K562 (cell line): ENCODE measurements around the gene ZMIZ1. TPM values are rescaled to one million over a fixed set of nuclear protein-coding genes. Genes with fewer than 3 reads are reported as not detected.

Source experiments
- CREBBP ChIP-seq: IDR thresholded peaks from one replicate; pipeline ENCODE4 v1.6.1; 2012; ENCODE audit warnings: low read depth, mild to moderate bottlenecking, control low read depth, inconsistent platforms, low read length
- ETS1 ChIP-seq: conservative IDR thresholded peaks from 2 replicates; pipeline ENCODE4 v1.6.1; 2011; ENCODE audit warnings: low read depth, mild to moderate bottlenecking, low read length; ENCODE audit not compliant: control insufficient read depth
- GABPA ChIP-seq: fragments of 200-800 bp; sonication (Bioruptor generic); conservative IDR thresholded peaks from 2 replicates; pipeline ENCODE4 v1.6.1; 2016; ENCODE audit warnings: low read depth, missing genetic modification characterization, missing compliant biosample characterization
- IFI16 ChIP-seq: fragments of 250-450 bp; sonication (Bioruptor Pico); IDR thresholded peaks from 2 replicates; pipeline ENCODE4 v2.1.2; 2022; ENCODE audit warnings: mild to moderate bottlenecking, inconsistent platforms
- NUFIP1 ChIP-seq: fragments of 450-650 bp; IDR thresholded peaks from 2 replicates; pipeline ENCODE4 v1.6.1; 2018; ENCODE audit not compliant: partially characterized antibody
- PHF8 ChIP-seq: fragments of 200-600 bp; sonication (generic); IDR thresholded peaks from 2 replicates; pipeline ENCODE4 v1.6.1; 2012; ENCODE audit warnings: mixed run types, mild to moderate bottlenecking, inconsistent platforms, low read length, moderate library complexity, borderline replicate concordance
- PRPF4 ChIP-seq: fragments of 200-400 bp; formaldehyde crosslinking; IDR thresholded peaks from one replicate; pipeline ENCODE4 v1.6.1; 2017; ENCODE audit warnings: low read length, low read depth, mild to moderate bottlenecking; ENCODE audit not compliant: insufficient read depth, poor library complexity, severe bottlenecking
- TGIF2 ChIP-seq: sonication (generic); formaldehyde crosslinking; IDR thresholded peaks from 2 replicates; pipeline ENCODE4 v1.8.1; 2022; ENCODE audit warnings: mild to moderate bottlenecking, missing genetic modification reagents, moderate library complexity
- ZFX ChIP-seq: sonication (generic); formaldehyde crosslinking; IDR thresholded peaks from 2 replicates; pipeline ENCODE4 v1.8.0; 2022; ENCODE audit warnings: mild to moderate bottlenecking, missing genetic modification reagents, moderate library complexity
- ZNF79 ChIP-seq: fragments of 250-450 bp; sonication (Bioruptor Pico); IDR thresholded peaks from 2 replicates; pipeline ENCODE4 v1.4.0; 2020; ENCODE audit warnings: low read depth, mild to moderate bottlenecking, moderate library complexity
- ZSCAN32 ChIP-seq: fragments of 450-650 bp; formaldehyde crosslinking; IDR thresholded peaks from 2 replicates; pipeline ENCODE4 v1.4.0; 2020; ENCODE audit warnings: mild to moderate bottlenecking, moderate library complexity
- polyA plus RNA-seq, 8 experiments: library from polyadenylated mRNA; depleted of rRNA in 4 of 8; stranded (reverse) in 5 of 8; unstranded in 3 of 8; fragments of >200 nt; fragmentation: Nextera tagmentation in 2 of 8; fragmentation: Illumina TruSeq in 1 of 8; extraction: Ambion mirVana in 2 of 8; extraction: Trizol in 1 of 8; gene quantifications; 2 replicates each; pipeline versions ENCODE4 v1.2.1 to v1.2.3, GENCODE V29; 2011 to 2014; ENCODE audit warnings: inconsistent platforms in 1 of 8, missing spikeins in 1 of 8
- total RNA-seq, 7 experiments: library from RNA; depleted of rRNA in 6 of 7; stranded (reverse); fragments of >200 nt in 6 of 7; fragmentation: Illumina TruSeq in 2 of 7; extraction: Trizol in 2 of 7; gene quantifications; 2 replicates each; pipeline versions ENCODE4 v1.2.1 to v1.2.3, GENCODE V29; 2011 to 2021; ENCODE audit warnings: low replicate concordance in 1 of 7
- TF ChIP-seq, protein P1 (sequence below), 2 experiments: fragments of 250-450 bp in 1 of 2; fragments of 450-650 bp in 1 of 2; sonication (Bioruptor Pico) in 1 of 2; IDR thresholded peaks; 2 replicates each; pipeline versions ENCODE4 v1.6.1 to v1.8.0; 2016 to 2021; ENCODE audit warnings: mild to moderate bottlenecking in 2 of 2, moderate library complexity in 2 of 2, missing compliant biosample characterization in 1 of 2, missing genetic modification characterization in 1 of 2
- TF ChIP-seq, protein P2 (sequence below): sonication (generic); formaldehyde crosslinking; IDR thresholded peaks from 2 replicates; pipeline ENCODE4 v1.8.0; 2022; ENCODE audit warnings: missing genetic modification reagents, mild to moderate bottlenecking, moderate library complexity, borderline replicate concordance

Gene ZMIZ1
- total and polyA plus RNA-seq, 9 of the 15 experiments (the other 6 are each of a cell fraction or from before 2014, with no cell fraction given), result 1.0 to 37.3 (median 4.3) TPM

- no peak for TF ChIP-seq ZFX (CRISPR knock-in tag)
- TF ChIP-seq, protein P1, sequence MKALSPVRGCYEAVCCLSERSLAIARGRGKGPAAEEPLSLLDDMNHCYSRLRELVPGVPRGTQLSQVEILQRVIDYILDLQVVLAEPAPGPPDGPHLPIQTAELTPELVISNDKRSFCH (CRISPR knock-in tag; IDR thresholded peaks at IDR 0.05), result no peak
- TF ChIP-seq, protein P1 (tag; IDR thresholded peaks at IDR 0.05), result no peak
- TF ChIP-seq IFI16, result no peak
- TF ChIP-seq ETS1, result no peak
- TF ChIP-seq NUFIP1, result no peak
- TF ChIP-seq TGIF2 (CRISPR knock-in tag), result no peak
- TF ChIP-seq ZNF79 (CRISPR knock-in tag), result no peak
- TF ChIP-seq ZSCAN32 (CRISPR knock-in tag), result no peak
- no peak for TF ChIP-seq GABPA (tag)
- TF ChIP-seq, protein P2, sequence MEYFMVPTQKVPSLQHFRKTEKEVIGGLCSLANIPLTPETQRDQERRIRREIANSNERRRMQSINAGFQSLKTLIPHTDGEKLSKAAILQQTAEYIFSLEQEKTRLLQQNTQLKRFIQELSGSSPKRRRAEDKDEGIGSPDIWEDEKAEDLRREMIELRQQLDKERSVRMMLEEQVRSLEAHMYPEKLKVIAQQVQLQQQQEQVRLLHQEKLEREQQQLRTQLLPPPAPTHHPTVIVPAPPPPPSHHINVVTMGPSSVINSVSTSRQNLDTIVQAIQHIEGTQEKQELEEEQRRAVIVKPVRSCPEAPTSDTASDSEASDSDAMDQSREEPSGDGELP (CRISPR knock-in tag), result no peak
- TF ChIP-seq CREBBP, result no peak
- no peak for TF ChIP-seq PHF8
- TF ChIP-seq PRPF4, result no peak
These were observed 185.7 kb downstream of the ZMIZ1 start (continued) for GRCh38 chr10:79254333-79255006.
